HG03064 (cell line): Measurements from ENCODE around the gene SEPTIN11.
"Not testable (repeated sequence)": the region's sequence is repeated elsewhere in the genome, so short reads cannot be mapped to it uniquely, and the experiment has no call there.

ENCODE experiments used
- ATAC-seq: cut with Tn5 transposase; IDR thresholded peaks from one replicate; pipeline ENCODE4 v1.9.1; 2021; ENCODE audit warnings: low read depth; ENCODE audit not compliant: unreplicated experiment

The SEPTIN11 gene

DNA sequence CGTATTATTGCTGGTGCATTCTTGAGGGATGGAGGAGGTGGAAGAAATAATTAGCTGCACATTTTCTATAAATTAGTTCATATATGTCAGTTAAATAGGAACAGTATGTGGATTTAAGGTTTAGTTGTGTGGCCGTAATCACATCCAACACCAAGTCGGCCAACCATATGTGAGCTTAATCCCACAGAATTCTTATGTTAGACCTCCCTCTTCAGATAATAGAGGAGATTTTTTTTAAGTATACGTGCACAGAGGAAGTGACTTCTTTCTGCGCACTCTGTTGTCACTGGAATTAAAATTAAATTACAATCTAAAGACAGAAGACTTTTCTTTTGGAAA is 2.1 kb downstream of the SEPTIN11 start:
- no peak for ATAC-seq

DNA sequence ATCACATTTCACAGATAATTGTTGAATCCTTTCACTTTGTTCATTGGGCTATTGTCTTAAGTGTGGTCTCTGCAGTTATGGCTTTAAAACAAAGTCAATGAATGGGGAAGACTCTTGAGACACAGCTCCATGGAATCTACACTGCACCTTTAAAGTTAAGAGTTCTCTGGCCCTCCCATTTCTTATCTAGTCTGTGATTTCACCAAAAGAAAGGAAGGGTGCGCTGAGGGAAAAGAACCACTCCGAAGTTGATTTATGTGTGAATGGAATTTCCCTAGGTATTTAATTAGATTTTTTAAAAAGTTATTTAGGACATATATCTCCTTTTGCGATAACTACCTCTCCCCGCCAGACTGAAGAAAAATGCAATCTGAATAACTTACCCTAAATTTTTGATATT is 2.5 kb downstream of the SEPTIN11 start:
- no peak for ATAC-seq

DNA sequence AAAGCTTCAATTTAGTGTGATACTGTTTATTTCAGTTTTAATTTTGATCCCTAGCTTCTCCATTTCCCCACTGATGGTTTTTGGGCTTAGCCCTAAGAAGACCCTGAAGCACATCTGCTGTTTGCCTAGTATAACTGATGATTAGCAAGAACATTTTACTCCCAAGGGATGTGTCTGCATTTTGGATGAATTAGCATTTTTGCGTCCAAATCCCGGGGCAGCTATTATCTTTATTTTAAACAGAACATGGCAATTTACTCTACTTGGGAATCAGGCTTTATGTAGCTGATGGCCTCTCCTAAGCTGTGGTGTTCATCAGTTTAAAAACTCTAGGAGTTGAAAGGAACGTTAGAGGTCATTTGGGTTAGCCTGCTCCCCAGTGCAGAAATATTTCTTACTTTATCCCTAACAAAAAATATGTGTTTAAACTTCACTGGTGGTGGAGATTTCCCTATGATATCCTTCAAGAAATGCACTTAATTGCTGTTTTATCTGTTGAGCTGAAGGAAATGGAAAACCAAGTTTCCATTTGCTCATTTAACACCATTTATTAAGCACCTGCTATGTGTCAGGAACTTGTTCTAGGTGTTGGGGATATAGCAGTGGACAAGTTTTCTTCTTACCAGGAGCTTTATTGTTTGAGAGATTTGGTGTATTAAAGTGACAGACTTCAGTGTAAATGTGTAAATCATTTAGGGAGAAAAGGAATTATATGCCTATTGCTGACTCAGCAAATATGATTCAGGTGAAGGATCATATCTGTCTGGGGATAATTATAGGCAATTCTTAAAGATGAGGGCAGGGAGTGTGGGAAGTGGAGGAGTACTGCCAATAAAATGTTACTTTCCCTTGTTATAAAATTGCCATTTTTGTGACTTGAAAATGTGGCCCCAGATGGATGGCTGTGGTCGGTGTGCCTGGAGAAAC is 3.4 kb downstream of the SEPTIN11 start:
- no peak for ATAC-seq

DNA sequence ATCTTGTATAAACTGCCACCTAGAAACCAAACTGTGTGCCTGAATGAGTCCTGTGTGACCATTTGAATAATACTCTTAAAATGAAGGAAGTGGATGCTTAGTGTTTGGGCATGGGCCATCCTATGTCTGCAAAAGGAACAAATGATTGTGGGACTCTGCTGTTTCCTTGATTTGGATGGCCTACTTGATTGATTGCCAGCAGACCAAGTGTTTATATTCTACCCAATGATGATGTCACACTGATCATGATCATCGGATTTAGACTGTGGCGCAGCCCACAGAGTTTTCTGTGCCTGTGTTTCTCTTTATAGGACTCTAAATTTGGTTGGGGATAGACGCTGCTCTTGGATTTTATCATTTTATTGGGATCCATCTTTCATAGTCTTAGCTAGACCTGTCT is 4.4 kb downstream of the SEPTIN11 start:
- no peak for ATAC-seq

DNA sequence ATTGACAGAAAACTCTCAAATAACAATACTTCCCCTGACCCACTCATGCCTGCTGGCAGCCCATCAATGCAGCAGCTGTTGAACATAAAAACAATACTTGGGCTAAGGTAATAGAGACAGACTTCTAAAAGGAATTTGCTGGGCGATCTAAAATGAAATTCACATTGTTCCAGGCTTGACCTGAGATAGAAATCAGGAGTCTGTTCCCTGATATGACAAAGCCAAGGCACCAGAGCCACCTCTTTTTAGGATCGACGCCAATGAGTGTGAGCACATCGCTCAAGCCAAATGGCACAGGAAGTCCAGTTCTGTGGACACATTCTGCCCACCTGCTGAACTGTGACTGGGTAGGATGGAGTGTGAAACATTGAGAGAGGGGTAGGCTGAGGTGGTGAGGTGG is 4.9 kb downstream of the SEPTIN11 start:
- ATAC-seq, result no peak

DNA sequence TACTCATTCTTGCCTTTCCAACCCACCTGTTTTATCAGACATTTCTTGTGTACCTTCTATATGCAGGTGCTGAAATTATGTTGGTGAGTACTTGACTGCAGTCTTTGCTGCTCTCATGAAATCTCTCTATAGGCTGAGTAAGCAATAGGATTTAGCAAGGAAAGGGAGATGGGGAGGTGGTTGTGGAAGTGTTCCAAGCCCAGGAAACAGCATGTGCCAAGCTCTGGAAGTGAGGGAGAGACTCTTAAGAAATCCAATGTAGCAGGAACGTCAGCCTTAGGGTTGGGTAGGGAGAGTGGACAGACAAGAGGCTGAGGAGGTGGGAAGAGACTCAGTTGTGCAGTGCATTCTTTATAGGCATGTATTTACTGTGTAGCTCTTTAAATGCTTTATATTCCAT is 5.6 kb downstream of the SEPTIN11 start:
- ATAC-seq, result no peak

DNA sequence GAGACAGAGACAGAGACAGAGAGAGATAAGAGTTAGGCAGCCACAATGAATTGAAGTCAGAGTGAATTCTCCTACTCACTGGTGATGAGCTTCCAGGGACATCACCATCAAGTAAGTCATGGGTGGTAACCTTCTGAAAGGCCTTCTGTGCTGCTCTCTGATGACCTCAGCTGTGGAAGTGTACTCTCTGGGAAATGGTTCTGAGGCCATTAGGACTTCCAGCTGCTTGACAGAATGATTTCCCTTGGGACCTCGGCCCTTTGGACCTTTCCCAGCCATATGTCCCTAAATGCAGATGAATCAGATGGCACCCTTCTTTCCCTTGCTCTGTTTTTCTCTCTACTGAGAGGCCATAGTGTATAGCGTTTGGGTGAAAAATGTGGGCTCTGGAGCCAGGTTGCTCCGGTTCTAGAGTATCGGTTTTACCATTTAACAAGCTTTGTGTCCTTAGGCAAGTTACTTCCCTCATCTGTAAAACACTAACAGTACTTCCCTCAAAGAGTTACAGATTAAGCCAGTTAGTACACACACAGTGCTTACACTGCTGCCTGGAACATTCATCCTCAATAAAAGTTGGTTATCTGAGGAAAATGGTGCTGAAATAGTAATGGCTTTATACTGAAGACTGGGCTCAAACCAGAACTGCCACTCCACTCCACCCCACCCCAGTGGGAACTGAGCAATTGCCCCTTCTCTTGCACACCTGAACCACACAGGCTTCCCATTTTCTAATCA is 7.6 kb downstream of the SEPTIN11 start:
- ATAC-seq, result no peak

DNA sequence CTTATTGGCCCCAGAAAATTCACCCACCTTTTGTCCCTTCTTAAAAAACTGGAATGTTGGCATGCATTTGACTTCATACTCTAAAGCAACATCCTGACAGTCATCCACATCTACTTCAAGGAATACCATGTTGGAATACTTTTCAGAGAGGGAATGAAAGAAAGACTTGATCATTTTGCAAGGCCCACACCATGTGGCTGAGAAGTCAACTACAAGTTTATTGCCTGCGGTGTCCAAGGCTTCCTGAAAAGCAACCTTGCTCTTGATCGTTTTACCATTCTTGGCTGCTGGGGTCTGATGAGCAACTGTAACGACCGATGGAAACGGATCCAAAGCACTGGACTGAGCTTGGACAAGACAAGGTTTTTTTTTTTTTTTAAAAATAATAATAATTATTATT is 9.3 kb downstream of the SEPTIN11 start:
- ATAC-seq, result no peak

DNA sequence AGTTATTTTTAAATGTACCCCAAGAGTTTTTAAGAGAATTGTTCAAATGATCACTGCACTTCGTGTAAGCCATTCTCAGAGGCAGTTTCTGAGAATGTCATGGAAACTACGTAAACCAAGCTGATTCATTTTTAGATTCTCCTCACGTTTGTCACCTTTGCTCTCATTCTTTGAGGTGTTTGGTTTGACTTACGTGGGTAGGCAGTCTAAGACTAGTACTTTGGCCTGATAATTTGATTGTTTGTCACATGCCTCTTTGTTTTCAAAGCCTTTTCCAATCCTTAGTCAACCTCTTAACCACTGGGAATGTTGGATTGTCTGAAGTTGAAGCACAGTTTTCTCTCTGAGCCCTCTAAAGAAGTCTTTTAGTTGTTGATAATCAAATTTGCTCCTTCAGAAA is 10.5 kb downstream of the SEPTIN11 start:
- peak; percentile 77 for ATAC-seq

DNA sequence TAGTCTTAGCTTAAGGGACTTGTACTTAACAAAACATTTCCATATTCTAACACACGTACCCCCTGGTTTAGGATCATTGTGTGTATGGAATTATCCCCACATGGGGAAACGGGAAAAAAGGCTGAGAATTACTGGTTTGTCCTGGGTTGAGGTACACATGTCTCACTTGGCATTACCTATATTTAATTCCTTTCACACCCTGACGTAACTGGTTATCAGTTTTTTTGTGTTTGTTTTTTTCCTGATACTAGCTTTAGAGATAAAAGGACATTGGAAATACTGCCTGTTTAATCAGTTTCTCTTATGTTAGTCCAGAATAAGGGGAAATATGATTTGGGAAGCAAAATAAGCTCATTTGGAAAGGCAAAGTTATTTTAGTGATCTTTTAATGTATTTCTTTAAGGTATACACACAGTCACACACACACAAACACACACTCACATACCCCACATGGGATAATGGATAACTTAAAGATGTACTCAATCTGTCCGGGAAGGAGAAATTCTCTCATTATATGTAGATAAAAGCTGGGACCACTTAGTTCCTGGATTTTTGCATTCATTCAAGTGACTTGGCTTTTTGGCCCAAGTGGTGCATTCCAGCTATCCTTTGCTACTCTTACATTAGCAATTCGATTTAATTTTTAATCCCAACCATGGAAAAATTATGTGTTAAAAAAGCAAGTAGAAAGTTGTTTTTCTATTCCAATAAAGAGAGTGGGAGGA is 13.0 kb downstream of the SEPTIN11 start:
- ATAC-seq, result no peak

DNA sequence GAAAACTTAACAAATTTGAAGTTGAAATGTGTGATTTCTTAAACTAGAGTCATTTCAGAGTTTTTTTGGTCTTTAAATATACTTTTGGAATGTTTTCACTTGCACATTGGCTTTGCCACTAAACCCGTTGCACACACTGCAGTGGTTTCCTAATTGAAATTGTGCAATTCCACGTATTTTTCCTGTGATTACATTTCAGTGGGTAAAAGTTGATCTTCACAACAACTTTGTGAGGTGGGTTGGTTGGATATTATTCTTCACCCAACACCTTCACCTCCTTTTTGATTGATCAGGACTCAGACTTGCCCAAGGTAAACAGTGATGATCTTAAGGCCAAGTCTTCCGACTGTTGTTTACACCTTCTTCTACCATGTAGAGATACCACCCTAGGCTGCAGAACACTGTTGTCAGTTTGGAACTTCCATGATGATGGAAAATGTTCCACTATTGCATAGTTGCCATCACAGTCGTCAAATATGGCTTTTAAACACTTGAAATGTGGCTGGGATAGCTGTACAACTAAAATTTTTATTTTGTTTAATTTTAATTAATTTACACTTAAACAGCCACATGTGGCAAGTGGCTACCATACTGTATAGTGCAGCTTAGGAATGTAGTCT is 13.7 kb downstream of the SEPTIN11 start:
- ATAC-seq, result no peak

DNA sequence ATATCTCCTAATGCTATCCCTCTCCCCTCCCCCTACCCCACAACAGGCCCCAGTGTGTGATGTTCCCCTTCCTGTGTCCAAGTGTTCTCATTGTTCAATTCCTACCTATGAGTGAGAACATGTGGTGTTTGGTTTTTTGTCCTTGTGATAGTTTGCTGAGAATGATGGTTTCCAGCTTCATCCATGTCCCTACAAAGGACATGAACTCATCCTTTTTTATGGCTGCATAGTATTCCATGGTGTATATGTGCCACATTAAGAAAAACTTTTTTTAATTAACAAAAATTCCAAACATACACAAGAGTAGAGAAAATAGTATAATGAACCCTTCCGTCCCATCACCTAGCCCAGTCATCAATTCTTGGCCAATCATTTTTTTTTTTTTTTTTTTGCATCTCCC is 14.4 kb downstream of the SEPTIN11 start:
- ATAC-seq, result not testable (repeated sequence)

DNA sequence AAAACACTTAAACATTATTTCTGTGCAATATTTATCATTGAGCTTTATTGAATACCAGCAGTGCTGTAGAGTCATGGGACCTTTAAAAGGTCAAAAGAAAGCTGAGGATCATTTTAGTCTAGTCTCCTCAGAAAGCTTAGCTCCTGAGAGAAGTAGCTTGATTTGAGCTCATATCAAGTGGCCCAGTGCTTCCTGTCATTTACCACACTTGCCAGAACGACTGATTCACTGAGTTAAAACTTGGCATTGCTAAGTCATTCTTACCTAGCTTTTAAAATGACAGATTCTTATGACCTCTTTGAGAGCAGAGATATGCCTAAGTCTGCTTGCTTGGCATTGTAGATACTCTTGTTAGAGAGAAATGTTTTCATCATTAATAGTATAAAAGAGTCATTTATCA is 15.2 kb downstream of the SEPTIN11 start:
- no peak for ATAC-seq

DNA sequence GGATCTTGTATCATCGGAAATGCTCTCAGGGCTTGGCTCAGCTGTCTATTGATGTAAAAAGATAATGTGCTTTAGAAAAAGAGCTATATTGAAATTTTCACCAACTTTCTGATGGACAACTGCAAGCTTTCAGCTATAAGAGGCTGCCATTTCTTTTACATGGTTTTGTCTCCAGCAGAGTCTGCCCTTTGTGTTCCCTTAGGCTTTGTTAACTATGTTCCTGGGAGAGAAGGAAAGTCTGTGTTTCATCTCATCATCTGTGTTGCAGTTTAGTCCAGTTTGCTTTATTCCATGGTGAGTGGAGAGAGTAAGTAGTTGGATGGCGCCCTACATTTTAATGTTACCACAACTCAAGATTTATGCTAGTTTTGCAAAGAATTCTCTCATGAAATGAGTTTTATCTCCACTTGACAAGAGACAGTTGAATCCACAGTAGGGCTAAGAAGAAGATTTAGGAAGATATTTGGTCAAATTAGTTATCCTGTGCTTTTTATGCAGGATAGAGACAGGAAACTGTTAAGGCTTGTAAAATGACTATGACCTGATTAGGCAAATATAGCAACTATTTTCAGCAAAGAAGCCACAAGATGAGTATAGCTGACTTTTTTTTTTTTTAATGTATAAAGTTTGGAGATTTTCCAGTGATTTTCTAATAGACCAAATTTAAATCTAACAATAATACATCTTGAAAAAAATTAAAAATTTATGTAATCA is 16.5 kb downstream of the SEPTIN11 start:
- ATAC-seq, result no peak

DNA sequence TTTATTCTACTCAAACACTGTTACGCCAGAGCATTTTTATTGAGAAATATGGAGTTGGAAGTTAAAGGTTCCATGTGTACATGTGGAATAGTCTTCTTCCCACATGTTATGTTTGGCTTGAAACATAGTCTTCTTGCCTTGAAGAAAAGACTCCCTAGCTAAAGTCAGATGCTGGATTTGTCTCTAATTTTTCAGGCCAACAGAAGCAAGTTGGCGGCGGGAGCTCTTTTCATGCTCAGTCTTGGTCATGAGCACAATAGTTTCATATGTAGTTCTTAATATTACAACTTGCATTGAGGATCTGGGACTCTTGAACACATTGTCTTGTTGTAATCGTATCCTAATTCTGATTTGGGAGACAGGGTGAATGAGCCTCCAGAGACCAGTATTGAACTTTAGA is 19.4 kb downstream of the SEPTIN11 start:
- ATAC-seq, result no peak

DNA sequence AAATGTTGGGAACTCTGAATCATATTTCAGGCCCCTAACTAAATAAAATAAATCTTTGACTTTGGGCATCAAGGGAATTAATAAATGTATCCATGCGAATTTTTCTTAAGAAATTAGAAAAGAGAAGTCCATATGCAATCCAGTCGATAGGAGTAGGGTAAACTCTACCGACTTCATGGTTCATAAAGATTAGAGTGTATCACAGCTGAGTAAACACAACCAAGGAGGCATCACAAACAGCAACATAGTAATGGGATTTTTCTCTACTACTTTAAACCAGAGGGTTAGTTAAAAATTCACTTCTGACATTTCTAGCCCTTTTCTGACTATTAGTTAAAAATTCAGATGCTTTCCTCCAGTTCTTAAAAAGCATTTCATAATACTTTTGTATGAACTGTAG is 19.9 kb downstream of the SEPTIN11 start:
- no peak for ATAC-seq

DNA sequence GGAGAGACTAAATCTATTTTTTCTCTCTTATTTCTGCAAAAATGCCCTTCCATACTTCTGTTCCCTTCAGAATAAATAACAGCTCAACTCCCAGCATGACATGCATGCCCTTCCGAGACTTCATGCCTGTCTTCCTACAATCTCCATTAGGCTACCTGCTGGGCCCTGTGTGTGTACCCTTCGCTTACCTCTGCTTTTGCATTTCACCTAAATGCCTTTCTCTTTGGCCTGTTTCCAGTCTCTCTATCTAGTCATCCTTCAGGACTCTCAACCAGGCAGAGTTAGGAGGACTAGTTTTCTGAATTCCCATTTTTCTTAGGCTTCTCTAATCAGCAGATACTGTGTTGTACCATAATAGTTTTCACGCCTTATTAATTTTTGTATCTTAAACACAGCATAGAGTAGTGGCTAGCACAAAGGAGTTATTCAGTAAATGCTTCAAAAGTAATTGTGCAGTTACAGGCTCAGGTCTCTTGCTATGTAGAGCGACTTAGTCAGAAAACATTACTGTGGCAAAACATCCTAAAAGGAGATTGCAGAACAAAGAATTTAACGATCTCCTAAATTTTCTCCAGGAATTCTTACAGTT is 20.5 kb downstream of the SEPTIN11 start:
- ATAC-seq, result no peak

DNA sequence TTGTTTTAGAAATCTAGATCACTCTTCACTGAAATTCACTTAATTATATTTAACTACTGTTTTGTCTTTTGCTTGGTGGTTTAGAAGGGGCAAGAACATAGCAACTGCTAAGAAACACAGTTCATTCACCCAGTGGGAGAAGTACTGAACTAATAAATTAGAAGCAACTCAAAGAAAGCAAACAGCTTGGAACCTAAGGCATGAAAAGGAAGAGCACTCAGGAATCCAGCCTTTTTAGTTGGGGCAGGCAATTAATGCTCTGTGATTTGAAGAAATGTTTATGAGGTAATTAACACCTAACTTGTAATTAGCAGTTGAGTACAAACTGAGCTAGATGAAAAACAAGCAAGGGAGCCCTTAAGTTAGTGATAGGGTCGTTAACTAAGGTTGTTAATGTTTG is 22.8 kb downstream of the SEPTIN11 start:
- no peak for ATAC-seq

DNA sequence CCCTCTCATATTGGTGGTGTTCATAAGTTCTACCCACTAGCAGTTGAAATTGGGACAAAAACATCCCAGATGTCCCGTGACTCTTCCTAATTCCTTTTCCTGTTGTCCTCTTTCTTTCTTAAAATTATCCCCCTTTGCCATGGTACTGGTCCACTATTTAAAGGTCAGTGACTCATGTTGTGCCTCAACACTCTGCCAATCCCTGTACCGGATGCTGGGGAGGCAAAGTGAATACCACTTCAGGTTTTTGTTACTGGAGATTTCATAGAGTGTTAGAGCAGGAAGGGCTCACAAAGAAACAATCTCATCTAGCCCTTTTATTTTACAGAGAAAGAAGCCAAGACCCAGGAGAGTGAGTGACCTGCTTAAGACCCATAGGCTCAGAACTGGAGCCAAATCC is 24.6 kb downstream of the SEPTIN11 start:
- ATAC-seq, result no peak

DNA sequence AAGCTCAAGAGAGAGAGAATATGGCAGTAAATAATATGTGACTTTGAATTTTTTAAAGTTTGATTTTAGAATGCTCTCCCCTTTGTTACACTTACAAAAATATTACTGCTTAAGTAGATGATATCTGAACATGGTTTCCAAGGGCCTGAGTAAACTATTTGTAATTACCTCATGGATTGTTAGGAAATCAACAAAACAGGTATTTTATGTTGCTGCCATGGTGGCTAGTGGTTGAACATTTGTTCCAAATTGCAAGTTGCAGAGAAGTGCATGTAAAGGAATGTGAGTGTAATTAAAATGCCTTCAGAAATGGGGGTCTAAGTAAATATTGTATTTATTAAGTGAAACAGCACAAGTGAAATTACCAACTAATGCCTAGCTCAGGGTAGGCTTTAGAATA is 27.6 kb downstream of the SEPTIN11 start:
- ATAC-seq, result no peak
